A549 (cell line): ENCODE data around the gene HNRNPK. TPM values are rescaled to one million over a fixed set of nuclear protein-coding genes. Genes with fewer than 3 reads are reported as not detected.

ENCODE experiments used
- ATAC-seq, 2 experiments: fragments of 200-7000 bp in 1 of 2; fragments of >200 bp in 1 of 2; cut with Nextera tagmentation in 1 of 2; cut with Tn5 transposase in 1 of 2; 3 replicates each; pipeline versions ENCODE4 v1.8.0 to v1.9.1; 2018 to 2020; ENCODE audit warnings: mild to moderate bottlenecking in 1 of 2, moderate library complexity in 1 of 2
- CTCF ChIA-PET: fragments of 300-600 bp; sonication (Branson Sonifier 250); formaldehyde crosslinking; extraction: SDS; loops from one replicate; lab custom pipeline; 2021; ENCODE audit warnings: antibody characterized with exemption, inconsistent platforms; lab: Yijun Ruan, JAX
- POLR2A ChIA-PET: fragments of 350-600 bp; formaldehyde crosslinking; extraction: SDS; loops from one replicate; lab custom pipeline; 2021; ENCODE audit warnings: antibody characterized with exemption, inconsistent platforms; lab: Yijun Ruan, JAX
- DNase-seq, 2 experiments: peaks; one replicate each; pipeline versions ENCODE4 v3.0.0 to v3.0.0-alpha.2; 2011 to 2016; ENCODE audit warnings: low read depth in 1 of 2, low spot score in 1 of 2
- FAIRE-seq: peaks from 2 replicates; lab custom pipeline; 2011; peaks lifted over from hg19 to GRCh38; lab: Jason Lieb, UNC
- H3K27ac ChIP-seq, 2 experiments: fragments of >200 bp; sonication (Bioruptor Twin); formaldehyde crosslinking; 3 replicates each; pipeline ENCODE4 v1.5.1; 2016 to 2017
- H3K4me1 ChIP-seq: fragments of >200 bp; sonication (Bioruptor Twin); formaldehyde crosslinking; 3 replicates; pipeline ENCODE4 v1.6.1; 2016
- H3K4me2 ChIP-seq: fragments of >200 bp; sonication (Bioruptor Twin); formaldehyde crosslinking; 3 replicates; pipeline ENCODE4 v1.6.1; 2016
- H3K4me3 ChIP-seq: fragments of >200 bp; sonication (Bioruptor Twin); formaldehyde crosslinking; 3 replicates; pipeline ENCODE4 v1.5.1; 2016
- H3K9me3 ChIP-seq: fragments of >200 bp; sonication (Bioruptor Twin); formaldehyde crosslinking; 3 replicates; pipeline ENCODE4 v1.6.1; 2016
- BHLHE40 ChIP-seq: IDR thresholded peaks from 2 replicates; pipeline ENCODE4 v1.6.1; 2012; ENCODE audit warnings: low read depth, low read length, inconsistent platforms
- CBX2 ChIP-seq: fragments of 200-600 bp; sonication (generic); IDR thresholded peaks from 2 replicates; pipeline ENCODE4 v1.6.1; 2016; ENCODE audit warnings: low read depth, mild to moderate bottlenecking, borderline replicate concordance
- CBX8 ChIP-seq: fragments of 200-600 bp; sonication (generic); IDR thresholded peaks from 2 replicates; pipeline ENCODE4 v1.6.1; 2016
- CHD2 ChIP-seq: fragments of 150-350 bp; IDR thresholded peaks from 2 replicates; pipeline ENCODE4 v1.6.1; 2014; ENCODE audit warnings: low read length; ENCODE audit not compliant: partially characterized antibody
- CHD4 ChIP-seq: fragments of 200-600 bp; sonication (generic); IDR thresholded peaks from 2 replicates; pipeline ENCODE4 v1.6.1; 2016; ENCODE audit warnings: antibody characterized with exemption, mild to moderate bottlenecking, borderline replicate concordance
- ESRRA ChIP-seq: fragments of 150-350 bp; IDR thresholded peaks from 2 replicates; pipeline ENCODE4 v1.6.1; 2014; ENCODE audit warnings: mild to moderate bottlenecking, low read length, borderline replicate concordance
- FOSB ChIP-seq: fragments of 250-450 bp; sonication (Bioruptor Pico); IDR thresholded peaks from 2 replicates; pipeline ENCODE4 v1.5.0; 2020; ENCODE audit warnings: mild to moderate bottlenecking, moderate library complexity
- GATA3 ChIP-seq: IDR thresholded peaks from 2 replicates; pipeline ENCODE4 v1.6.1; 2012; ENCODE audit warnings: borderline replicate concordance
- HDAC2 ChIP-seq: fragments of 200-600 bp; sonication (generic); IDR thresholded peaks from 2 replicates; pipeline ENCODE4 v1.6.1; 2016
- HEYL ChIP-seq: fragments of 250-450 bp; sonication (Bioruptor Pico); IDR thresholded peaks from 2 replicates; pipeline ENCODE4 v1.8.0; 2021; ENCODE audit warnings: mild to moderate bottlenecking, moderate library complexity
- HOXB5 ChIP-seq: fragments of 250-450 bp; sonication (Bioruptor Pico); IDR thresholded peaks from 2 replicates; pipeline ENCODE4 v1.5.0; 2020; ENCODE audit warnings: mild to moderate bottlenecking, moderate library complexity
- KDM5A ChIP-seq: fragments of 200-600 bp; sonication (generic); IDR thresholded peaks from 2 replicates; pipeline ENCODE4 v1.6.1; 2016; ENCODE audit warnings: antibody characterized with exemption, mild to moderate bottlenecking
- MYC ChIP-seq: IDR thresholded peaks from 2 replicates; pipeline ENCODE4 v1.6.1; 2012; ENCODE audit warnings: mild to moderate bottlenecking, inconsistent platforms, low read length, improper control_type of control experiment, borderline replicate concordance
- NPAS2 ChIP-seq: fragments of 250-450 bp; sonication (Bioruptor Pico); IDR thresholded peaks from 2 replicates; pipeline ENCODE4 v1.8.0; 2022; ENCODE audit warnings: mild to moderate bottlenecking, moderate library complexity, borderline replicate concordance
- NR3C1 ChIP-seq: fragments of >200 bp; sonication (Bioruptor Twin); formaldehyde crosslinking; IDR thresholded peaks from 3 replicates; pipeline ENCODE4 v1.6.1; 2017
- PHF8 ChIP-seq: fragments of 200-600 bp; sonication (generic); IDR thresholded peaks from 2 replicates; pipeline ENCODE4 v1.6.1; 2016; ENCODE audit warnings: low read depth, mild to moderate bottlenecking, antibody characterized with exemption, moderate library complexity, borderline replicate concordance
- RARB ChIP-seq: fragments of 250-450 bp; sonication (Bioruptor Pico); IDR thresholded peaks from 2 replicates; pipeline ENCODE4 v1.8.0; 2021; ENCODE audit warnings: mild to moderate bottlenecking, moderate library complexity
- RCOR1 ChIP-seq: fragments of 150-350 bp; IDR thresholded peaks from 2 replicates; pipeline ENCODE4 v1.6.1; 2014; ENCODE audit warnings: antibody characterized with exemption, low read length, low read depth
- RNF2 ChIP-seq: fragments of 200-600 bp; sonication (generic); IDR thresholded peaks from 2 replicates; pipeline ENCODE4 v1.6.1; 2016; ENCODE audit warnings: low read depth, mild to moderate bottlenecking, antibody characterized with exemption, moderate library complexity, borderline replicate concordance
- SREBF2 ChIP-seq: fragments of 450-650 bp; IDR thresholded peaks from 2 replicates; pipeline ENCODE4 v1.6.1; 2014; ENCODE audit warnings: mild to moderate bottlenecking, moderate library complexity
- TP53 ChIP-seq: fragments of 250-450 bp; sonication (Bioruptor Pico); IDR thresholded peaks from 2 replicates; pipeline ENCODE4 v1.5.0; 2021; ENCODE audit warnings: mild to moderate bottlenecking, moderate library complexity
- WGBS: methylation state at CpG from one replicate; pipeline ENCODE4 v1.1.6; 2017; ENCODE audit errors: missing lambda C conversion rate; 5-methylcytosine and 5-hydroxymethylcytosine counted together
- polyA plus RNA-seq, 4 experiments: library from polyadenylated mRNA; depleted of rRNA in 3 of 4; stranded (reverse); fragments of >200 nt; fragmentation: RNase III in 1 of 4; extraction: RNeasy Plus Mini Kit Qiagen cat#74134 plus additional on column Dnase treatment in 1 of 4; gene quantifications; 2 replicates in 3 of 4; 3 replicates in 1 of 4; pipeline ENCODE4 v1.2.3, GENCODE V29; 2011 to 2017
- TF ChIP-seq, protein P1 (sequence below): fragments of >200 bp; sonication (Bioruptor Twin); formaldehyde crosslinking; IDR thresholded peaks from 3 replicates; pipeline ENCODE4 v1.6.1; 2016
- TF ChIP-seq, protein P2 (sequence below): IDR thresholded peaks from 2 replicates; pipeline ENCODE4 v1.6.1; 2012; ENCODE audit warnings: low read depth, borderline replicate concordance
- TF ChIP-seq, protein P3 (sequence below): fragments of 450-650 bp; IDR thresholded peaks from 2 replicates; pipeline ENCODE4 v1.6.1; 2014; ENCODE audit warnings: antibody characterized with exemption

The HNRNPK gene
- polyA plus RNA-seq, 2 of the 4 experiments (the other 2 are of a cell fraction) = 682 to 699 TPM

DNA sequence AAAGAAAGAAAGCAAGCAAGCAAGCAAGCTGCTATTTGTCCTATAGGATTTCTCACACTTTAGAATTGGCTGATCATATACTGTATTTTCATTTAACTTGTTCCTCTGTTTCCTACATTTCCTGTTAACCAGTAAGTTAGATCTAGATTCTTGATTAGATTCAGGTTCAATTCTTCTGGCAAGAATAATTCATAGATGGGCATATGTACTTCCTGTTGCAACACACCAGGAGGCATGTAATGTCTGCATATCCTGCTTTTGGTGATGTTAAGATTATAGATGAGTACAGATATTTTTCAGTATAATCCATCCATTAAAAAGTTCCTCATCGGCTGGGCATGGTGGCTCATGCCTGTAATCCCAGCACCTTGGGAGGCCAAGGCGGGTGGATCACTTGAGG is 48.0 kb downstream of the HNRNPK start:
- H3K9me3 ChIP-seq = no peaks in the 10 kb centered on the region
- no peak for ATAC-seq
- H3K27ac ChIP-seq = no peak overlapping the region
- H3K4me2 ChIP-seq = no peak overlapping the region
- H3K4me3 ChIP-seq = no peak overlapping the region
- WGBS = 88% methylated on average over 2 of the region's 2 CpGs
- TF ChIP-seq RARB (CRISPR knock-in tag) (no peak), PHF8 (no peak), TP53 (CRISPR knock-in tag) (no peak), ESRRA (no peak), SREBF2 (no peak), KDM5A (no peak), GATA3 (no peak), RCOR1 (no peak), CBX8 (no peak), CHD4 (no peak), BHLHE40 (no peak), CBX2 (no peak), RNF2 (no peak), CHD2 (no peak), FOSB (CRISPR knock-in tag) (no peak), HOXB5 (CRISPR knock-in tag) (no peak), NR3C1 (no peak), HEYL (CRISPR knock-in tag) (no peak)
- TF ChIP-seq, protein P1, sequence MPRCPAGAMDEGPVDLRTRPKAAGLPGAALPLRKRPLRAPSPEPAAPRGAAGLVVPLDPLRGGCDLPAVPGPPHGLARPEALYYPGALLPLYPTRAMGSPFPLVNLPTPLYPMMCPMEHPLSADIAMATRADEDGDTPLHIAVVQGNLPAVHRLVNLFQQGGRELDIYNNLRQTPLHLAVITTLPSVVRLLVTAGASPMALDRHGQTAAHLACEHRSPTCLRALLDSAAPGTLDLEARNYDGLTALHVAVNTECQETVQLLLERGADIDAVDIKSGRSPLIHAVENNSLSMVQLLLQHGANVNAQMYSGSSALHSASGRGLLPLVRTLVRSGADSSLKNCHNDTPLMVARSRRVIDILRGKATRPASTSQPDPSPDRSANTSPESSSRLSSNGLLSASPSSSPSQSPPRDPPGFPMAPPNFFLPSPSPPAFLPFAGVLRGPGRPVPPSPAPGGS = no peak
- no peak for DNase-seq
- POLR2A ChIA-PET = no interaction called here
- CTCF ChIA-PET = interaction anchor here (1.1 to 5.3 kb wide), 3 partner anchors 241 to 373 kb away, joined by 7 to 22 read pairs (median 8); no protein-coding TSS in a partner anchor
- FAIRE-seq = no peak
- peaks cover 23% of the 10 kb centered on the region; the same call in 2 of the 3 replicates for H3K4me1 ChIP-seq

DNA sequence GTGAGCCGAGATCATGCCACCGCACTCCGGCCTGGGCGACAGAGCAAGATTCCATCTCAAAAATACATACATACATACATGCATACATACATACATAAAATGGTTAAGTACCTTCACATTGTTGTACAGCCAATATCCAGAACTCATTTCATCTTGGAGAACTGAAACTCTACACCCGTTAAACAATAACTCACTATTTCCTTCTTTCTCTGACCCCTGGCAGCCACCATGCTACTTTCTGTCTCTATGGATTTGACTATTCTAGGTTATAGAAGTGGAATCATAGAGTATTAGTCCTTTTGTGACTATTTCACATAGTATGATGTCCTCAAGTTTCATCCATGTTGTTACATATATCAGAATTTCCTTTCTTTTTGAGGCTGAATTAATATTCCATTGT is 49.1 kb downstream of the HNRNPK start:
- Histone ChIP-seq H3K27ac (no peak overlapping the region), H3K4me3 (no peak overlapping the region), H3K9me3 (no peaks in the 10 kb centered on the region), H3K4me2 (no peak overlapping the region), H3K4me1 (peaks cover 23% of the 10 kb centered on the region; the same call in 2 of the 3 replicates)
- no peak for TF ChIP-seq CBX8
- DNase-seq = no peak
- CTCF ChIA-PET = interaction anchor here (1.0 to 5.3 kb wide), 3 partner anchors 10 to 330 kb away, joined by 3 to 22 read pairs (median 15); partner anchors contain the start of gene KIF27
- no peak for FAIRE-seq
- WGBS = 86% methylated on average over 5 of the region's 5 CpGs
- no peak for ATAC-seq
- POLR2A ChIA-PET = no interaction called here

DNA sequence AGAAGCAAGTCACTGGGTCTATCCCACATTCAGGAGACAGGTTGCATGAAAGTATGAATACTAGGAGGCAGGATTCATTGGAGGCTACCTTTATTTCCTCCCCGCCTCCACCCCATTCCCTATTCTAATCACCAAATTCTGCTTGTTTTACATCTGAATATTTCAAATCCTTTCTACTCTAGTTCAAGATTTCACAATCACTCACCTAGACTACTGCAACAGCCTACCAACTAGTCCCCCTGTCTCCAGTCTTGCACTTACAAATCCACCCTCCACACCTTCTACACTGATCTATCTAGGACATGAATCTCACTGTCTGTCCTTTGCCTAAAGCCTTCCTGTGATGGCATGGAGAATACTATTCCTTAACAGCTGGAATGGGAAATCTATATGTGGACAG is 52.4 kb downstream of the HNRNPK start:
- ATAC-seq = no peak
- ChIA-PET POLR2A (no interaction called here), CTCF (interaction anchor here (0.6 to 1.6 kb wide), 3 partner anchors 10 to 333 kb away, joined by 5 to 6 read pairs (median 6); no protein-coding TSS in a partner anchor)
- Histone ChIP-seq H3K27ac (no peak overlapping the region), H3K4me1 (no peaks in the 10 kb centered on the region), H3K4me3 (no peak overlapping the region), H3K4me2 (no peak overlapping the region), H3K9me3 (no peaks in the 10 kb centered on the region)
- no peak for FAIRE-seq
- 91% methylated on average over 1 of the region's 1 CpG for WGBS
- TF ChIP-seq KDM5A = no peak
- TF ChIP-seq, protein P2, sequence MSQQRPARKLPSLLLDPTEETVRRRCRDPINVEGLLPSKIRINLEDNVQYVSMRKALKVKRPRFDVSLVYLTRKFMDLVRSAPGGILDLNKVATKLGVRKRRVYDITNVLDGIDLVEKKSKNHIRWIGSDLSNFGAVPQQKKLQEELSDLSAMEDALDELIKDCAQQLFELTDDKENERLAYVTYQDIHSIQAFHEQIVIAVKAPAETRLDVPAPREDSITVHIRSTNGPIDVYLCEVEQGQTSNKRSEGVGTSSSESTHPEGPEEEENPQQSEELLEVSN = no peak
- TF ChIP-seq, protein P3, sequence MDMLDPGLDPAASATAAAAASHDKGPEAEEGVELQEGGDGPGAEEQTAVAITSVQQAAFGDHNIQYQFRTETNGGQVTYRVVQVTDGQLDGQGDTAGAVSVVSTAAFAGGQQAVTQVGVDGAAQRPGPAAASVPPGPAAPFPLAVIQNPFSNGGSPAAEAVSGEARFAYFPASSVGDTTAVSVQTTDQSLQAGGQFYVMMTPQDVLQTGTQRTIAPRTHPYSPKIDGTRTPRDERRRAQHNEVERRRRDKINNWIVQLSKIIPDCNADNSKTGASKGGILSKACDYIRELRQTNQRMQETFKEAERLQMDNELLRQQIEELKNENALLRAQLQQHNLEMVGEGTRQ = no peak
- no peak for TF ChIP-seq HDAC2
- TF ChIP-seq NPAS2 = no peak
- TF ChIP-seq MYC = no peak
- no peak for DNase-seq
